A172 (cell line): ENCODE measurements around the gene HOXD8. TPM values are rescaled to one million over a fixed set of nuclear protein-coding genes. Genes with fewer than 3 reads are reported as not detected.
A peak's percentile ranks its signal among the peaks of the same experiment; 100 is the strongest.

Experiments
- DNase-seq: peaks from one replicate; pipeline ENCODE4 v3.0.0-alpha.2; 2015; ENCODE audit warnings: low spot score
- total RNA-seq: library from RNA; depleted of rRNA; stranded (reverse); fragments of >200 nt; shearing (Covaris generic); gene quantifications from 2 replicates; pipeline ENCODE4 v1.2.3, GENCODE V29; 2014; rRNA removed

The HOXD8 gene
- total RNA-seq, 1 experiment from 2014 or later = 20.4 TPM

- DNase-seq = no peak
Observed at GRCh38 chr2:176173567-176174381, 44.3 kb downstream of the HOXD8 start.

GRCh38 chr2:176174382-176174823 lies 44.9 kb downstream of the HOXD8 start:
- no peak for DNase-seq

GRCh38 chr2:176174824-176175708 lies 45.6 kb downstream of the HOXD8 start:
- no peak for DNase-seq

- DNase-seq = no peak
Observed at GRCh38 chr2:176175709-176176607, 46.5 kb downstream of the HOXD8 start.

GRCh38 chr2:176177580-176178037 lies 48.1 kb downstream of the HOXD8 start:
- no peak for DNase-seq

DNA sequence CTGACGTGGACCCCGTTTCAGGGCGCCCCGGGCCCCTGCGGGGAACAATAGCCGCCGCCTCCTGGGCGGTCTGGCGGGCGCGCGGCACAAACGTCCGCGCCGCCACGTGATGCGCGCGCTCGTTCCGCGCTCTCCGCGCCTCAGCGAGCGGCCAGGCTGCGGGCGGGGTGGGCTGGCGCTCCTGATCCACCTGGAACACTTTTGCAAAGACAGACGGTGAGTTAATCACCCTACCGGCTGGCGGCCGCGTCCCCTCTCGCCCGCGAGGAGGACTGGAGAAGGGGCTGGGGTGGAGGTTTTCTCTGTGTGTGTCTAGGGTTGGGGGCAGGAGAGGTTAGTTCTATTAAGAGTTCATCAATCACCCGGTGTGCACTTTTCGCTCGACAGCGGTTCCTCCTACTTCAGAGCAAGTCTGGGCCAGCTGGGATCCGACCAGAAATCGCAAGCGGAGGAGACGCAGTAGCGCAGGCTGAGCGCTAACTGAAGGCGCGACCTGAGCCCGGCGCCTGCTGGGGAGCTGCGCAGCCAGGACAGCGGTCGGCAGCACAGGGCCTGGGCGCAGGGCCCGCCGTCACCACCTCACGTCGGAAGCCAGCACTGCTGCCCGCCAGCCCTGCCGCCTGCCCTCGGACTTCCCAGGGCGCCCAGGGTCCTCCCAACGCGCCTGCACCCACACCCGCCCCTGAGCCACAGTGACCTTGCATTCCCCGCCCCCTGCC lies 48.7 kb downstream of the HOXD8 start:
- DNase-seq = no peak

DNA sequence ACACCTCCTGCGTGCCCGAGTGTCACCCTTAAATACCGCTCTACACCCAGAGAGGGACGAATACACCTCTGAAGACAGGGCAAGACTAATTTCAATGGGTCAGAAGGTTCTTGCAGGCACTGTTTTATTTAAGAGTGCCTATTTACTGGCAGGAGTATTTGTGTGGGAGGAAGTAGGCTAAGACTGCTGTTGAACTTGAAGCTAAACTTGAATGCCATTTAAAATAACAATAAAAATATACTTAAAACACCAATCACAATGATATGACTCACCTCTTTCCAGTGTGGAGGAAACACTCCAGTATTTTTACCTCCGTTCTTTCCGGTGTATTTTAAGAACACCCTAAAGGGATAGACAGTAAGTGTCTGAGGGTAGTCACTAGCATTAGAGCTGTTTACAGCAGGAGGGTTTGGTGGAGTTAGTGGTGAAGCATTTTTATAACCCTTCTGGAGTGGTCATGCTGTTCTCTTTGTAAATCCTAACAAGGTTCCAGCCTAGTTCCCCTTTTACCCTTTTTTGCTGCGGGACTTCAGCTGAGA lies 49.3 kb downstream of the HOXD8 start:
- DNase-seq = peak; percentile 22

GRCh38 chr2:176181551-176181950 lies 52.0 kb downstream of the HOXD8 start:
- DNase-seq = no peak

Other genes with a start within 250 kb of the HOXD8 start
- 37.6 and 58.7 TPM in 2 replicates for gene LNPK, start 127.4 kb upstream of the HOXD8 start, total RNA-seq
- gene EVX2, start 45.7 kb upstream of the HOXD8 start, total RNA-seq = not detected in 2 replicates
- 4.2 and 5.2 TPM in 2 replicates for gene HOXD13, start 37.0 kb upstream of the HOXD8 start, total RNA-seq
- not detected in 2 replicates for gene HOXD12, start 29.9 kb upstream of the HOXD8 start, total RNA-seq
- 17.3 and 23.9 TPM in 2 replicates for gene HOXD11, start 22.4 kb upstream of the HOXD8 start, total RNA-seq
- 18.1 and 21.7 TPM in 2 replicates for gene HOXD10, start 12.9 kb upstream of the HOXD8 start, total RNA-seq
- 2.8 and 3.6 TPM in 2 replicates for gene HOXD9, start 7.0 kb upstream of the HOXD8 start, total RNA-seq
- 0.77 and 3.9 TPM in 2 replicates for gene HOXD4, start 21.8 kb downstream of the HOXD8 start, total RNA-seq
- gene HOXD3, start 27.6 kb downstream of the HOXD8 start, total RNA-seq = 1.0 TPM in 2 replicates
- gene HOXD1, start 59.0 kb downstream of the HOXD8 start, total RNA-seq = 0.34 TPM in 1 of 2 replicates, not detected in the other
- gene MTX2, start 139.7 kb downstream of the HOXD8 start, total RNA-seq = 82.0 and 108 TPM in 2 replicates